ENCODE data around the gene KLHL26.
"Not testable (repeated sequence)": the region's sequence is repeated elsewhere in the genome, so short reads cannot be mapped to it uniquely, and the experiment has no call there.

KLHL26 gene

GRCh38 chr19:18636969-18637629 lies at the start of gene KLHL26:
KLHL26 (plus strand) TSS chr19:18637028; CDS start chr19:18637055, 27 bp downstream.
- no peak for DNase-seq

GRCh38 chr19:18587561-18587960 lies 49.3 kb upstream of the KLHL26 start:
- DNase-seq, result peak; percentile 54

GRCh38 chr19:18587962-18588610 lies 48.7 kb upstream of the KLHL26 start:
- no peak for DNase-seq

GRCh38 chr19:18588611-18589379 lies 48.0 kb upstream of the KLHL26 start, which contains the start of gene REX1BD:
REX1BD (plus strand) TSS chr19:18588798; CDS start chr19:18588802, 4 bp downstream.
- peak; percentile 67 for DNase-seq

- DNase-seq, result peak; percentile 66
Measured at GRCh38 chr19:18589380-18590272, 47.2 kb upstream of the KLHL26 start.

GRCh38 chr19:18590273-18591272 lies 46.3 kb upstream of the KLHL26 start:
- peak; percentile 93 for DNase-seq

- no peak for DNase-seq
Measured at GRCh38 chr19:18591735-18592385, 45.0 kb upstream of the KLHL26 start.

GRCh38 chr19:18592732-18593131 lies 44.1 kb upstream of the KLHL26 start:
- DNase-seq, result not testable (repeated sequence)

GRCh38 chr19:18593367-18594095 lies 43.3 kb upstream of the KLHL26 start:
- no peak for DNase-seq

- peak; percentile 44 for DNase-seq
Measured at GRCh38 chr19:18594096-18594823, 42.6 kb upstream of the KLHL26 start.

- DNase-seq, result no peak
Measured at GRCh38 chr19:18594824-18595373, 41.9 kb upstream of the KLHL26 start.

GRCh38 chr19:18595475-18595874 lies 41.4 kb upstream of the KLHL26 start:
- DNase-seq, result no peak

- peak; percentile 71 for DNase-seq
Measured at GRCh38 chr19:18596752-18597157, 40.1 kb upstream of the KLHL26 start.

- DNase-seq, result no peak
Measured at GRCh38 chr19:18597809-18598660, 38.8 kb upstream of the KLHL26 start.

- DNase-seq, result no peak
Measured at GRCh38 chr19:18599485-18599884, 37.3 kb upstream of the KLHL26 start.

GRCh38 chr19:18600692-18601397 lies 36.0 kb upstream of the KLHL26 start:
- not testable (repeated sequence) for DNase-seq

GRCh38 chr19:18601875-18602274 lies 35.0 kb upstream of the KLHL26 start:
- DNase-seq, result no peak

All from NCI-H2029 (cell line).